ENCODE results near the gene LBHD2.

LBHD2 gene

DNA sequence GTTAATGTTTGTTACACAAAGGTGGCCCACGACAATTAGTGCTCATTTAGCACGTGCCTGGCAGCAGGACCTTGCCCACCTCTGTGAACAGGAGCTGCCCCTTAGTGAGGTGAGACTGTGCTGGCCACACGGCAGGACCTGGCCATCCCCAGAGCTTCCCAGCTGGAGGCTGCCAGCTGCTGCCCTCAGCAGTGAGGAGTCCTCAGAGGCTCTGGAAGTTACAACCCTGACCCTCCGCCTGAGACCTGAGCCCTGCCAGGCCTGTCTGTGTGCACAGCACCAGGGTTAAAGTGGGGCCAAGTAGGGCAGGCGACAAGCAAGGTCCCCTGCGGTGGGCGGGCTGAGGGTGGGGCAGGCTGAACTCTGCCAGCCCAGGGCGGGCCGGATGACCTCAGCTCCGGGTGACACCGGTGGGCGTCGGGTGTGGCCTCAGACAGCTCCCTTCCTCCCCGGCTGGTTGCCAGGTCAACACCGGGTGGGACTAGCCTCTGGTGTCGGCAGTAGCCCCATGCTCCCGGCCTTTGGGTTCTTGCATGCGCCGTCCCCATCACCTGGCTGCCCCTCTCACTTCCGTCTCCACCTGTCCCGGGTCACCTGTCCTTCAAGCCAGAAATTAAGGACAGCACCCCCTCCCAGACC is 9.2 kb upstream of the LBHD2 start:
- H3K36me3 ChIP-seq (ENCODE audit: control insufficient read depth in 5 of 5, insufficient read depth in 5 of 5, low read length in 5 of 5): no peaks in the 10 kb centered on the region
- H3K9me3 ChIP-seq (ENCODE audit: control insufficient read depth in 5 of 5, low read length in 5 of 5): no peaks in the 10 kb centered on the region
- peaks cover 12 to 51% (median 41%) of the 10 kb centered on the region in 5 donors for H3K4me1 ChIP-seq (ENCODE audit: control insufficient read depth in 5 of 5, insufficient read depth in 5 of 5, low read length in 5 of 5)
- H3K27me3 ChIP-seq (ENCODE audit: control insufficient read depth in 5 of 5, insufficient read depth in 4 of 5, low read length in 5 of 5): no peaks in the 10 kb centered on the region
- H3K9ac ChIP-seq (ENCODE audit: low read length in 5 of 5): peak overlapping the region; percentile 35 to 80 (median 65)
- H3K27ac ChIP-seq (ENCODE audit: low read depth, low read length): peak overlapping the region; percentile 90
- H3K4me3 ChIP-seq (ENCODE audit: low read depth in 1 of 5, low read length in 5 of 5): peak overlapping the region in 4 of 5 donors; percentile 42 to 70 (median 60)

DNA sequence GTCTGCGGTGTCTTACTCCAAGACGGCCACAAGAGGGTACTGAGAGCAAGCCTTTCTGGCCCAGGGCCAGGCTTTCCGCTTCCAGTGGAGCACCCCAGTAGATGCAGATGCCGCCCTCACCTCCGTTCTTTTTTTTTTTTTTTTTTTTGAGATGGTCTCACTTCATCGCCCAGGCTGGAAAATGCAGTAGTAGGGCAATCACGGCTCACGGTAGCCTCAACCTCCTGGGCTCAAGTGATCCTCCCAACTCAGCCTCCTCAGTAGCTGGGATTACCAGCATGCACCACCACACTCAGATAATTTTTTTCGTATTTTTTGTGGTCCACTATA is 5.6 kb upstream of the LBHD2 start:
- H3K36me3 ChIP-seq (ENCODE audit: control insufficient read depth in 5 of 5, insufficient read depth in 5 of 5, low read length in 5 of 5): no peaks in the 10 kb centered on the region
- H3K27me3 ChIP-seq (ENCODE audit: control insufficient read depth in 5 of 5, insufficient read depth in 4 of 5, low read length in 5 of 5): peaks cover 0 to 6% (median 4%) of the 10 kb centered on the region in 5 donors
- H3K9ac ChIP-seq (ENCODE audit: low read length in 5 of 5): no peak overlapping the region
- H3K27ac ChIP-seq (ENCODE audit: low read depth, low read length): no peak overlapping the region
- H3K4me1 ChIP-seq (ENCODE audit: control insufficient read depth in 5 of 5, insufficient read depth in 5 of 5, low read length in 5 of 5): peaks cover 4 to 28% (median 22%) of the 10 kb centered on the region in 5 donors
- H3K4me3 ChIP-seq (ENCODE audit: low read depth in 1 of 5, low read length in 5 of 5): no peak overlapping the region
- no peaks in the 10 kb centered on the region for H3K9me3 ChIP-seq (ENCODE audit: control insufficient read depth in 5 of 5, low read length in 5 of 5)

GRCh38 chr14:103078860-103079587 is 5.0 kb upstream of the LBHD2 start:
- Histone ChIP-seq H3K27me3 (ENCODE audit: control insufficient read depth in 5 of 5, insufficient read depth in 4 of 5, low read length in 5 of 5) (peaks cover 0 to 6% (median 6%) of the 10 kb centered on the region in 5 donors), H3K9ac (ENCODE audit: low read length in 5 of 5) (no peak overlapping the region), H3K4me1 (ENCODE audit: control insufficient read depth in 5 of 5, insufficient read depth in 5 of 5, low read length in 5 of 5) (peaks cover 4 to 25% (median 16%) of the 10 kb centered on the region in 5 donors), H3K36me3 (ENCODE audit: control insufficient read depth in 5 of 5, insufficient read depth in 5 of 5, low read length in 5 of 5) (no peaks in the 10 kb centered on the region), H3K9me3 (ENCODE audit: control insufficient read depth in 5 of 5, low read length in 5 of 5) (no peaks in the 10 kb centered on the region), H3K4me3 (ENCODE audit: low read depth in 1 of 5, low read length in 5 of 5) (no peak overlapping the region), H3K27ac (ENCODE audit: low read depth, low read length) (no peak overlapping the region)

- H3K4me3 ChIP-seq (ENCODE audit: low read depth in 1 of 5, low read length in 5 of 5): no peak overlapping the region
- no peaks in the 10 kb centered on the region for H3K36me3 ChIP-seq (ENCODE audit: control insufficient read depth in 5 of 5, insufficient read depth in 5 of 5, low read length in 5 of 5)
- H3K9ac ChIP-seq (ENCODE audit: low read length in 5 of 5): no peak overlapping the region
- no peak overlapping the region for H3K27ac ChIP-seq (ENCODE audit: low read depth, low read length)
- H3K4me1 ChIP-seq (ENCODE audit: control insufficient read depth in 5 of 5, insufficient read depth in 5 of 5, low read length in 5 of 5): peaks cover 0 to 16% (median 9%) of the 10 kb centered on the region in 5 donors
- H3K27me3 ChIP-seq (ENCODE audit: control insufficient read depth in 5 of 5, insufficient read depth in 4 of 5, low read length in 5 of 5): peaks cover 0 to 23% (median 13%) of the 10 kb centered on the region in 5 donors
- H3K9me3 ChIP-seq (ENCODE audit: control insufficient read depth in 5 of 5, low read length in 5 of 5): no peaks in the 10 kb centered on the region
Observed at GRCh38 chr14:103081951-103082350, 2.1 kb upstream of the LBHD2 start.

GRCh38 chr14:103085106-103086091 is 1.4 kb downstream of the LBHD2 start:
- Histone ChIP-seq H3K36me3 (ENCODE audit: control insufficient read depth in 5 of 5, insufficient read depth in 5 of 5, low read length in 5 of 5) (no peaks in the 10 kb centered on the region), H3K27me3 (ENCODE audit: control insufficient read depth in 5 of 5, insufficient read depth in 4 of 5, low read length in 5 of 5) (peaks cover 0 to 27% (median 13%) of the 10 kb centered on the region in 5 donors), H3K4me1 (ENCODE audit: control insufficient read depth in 5 of 5, insufficient read depth in 5 of 5, low read length in 5 of 5) (peaks cover 0 to 10% (median 9%) of the 10 kb centered on the region in 5 donors), H3K9me3 (ENCODE audit: control insufficient read depth in 5 of 5, low read length in 5 of 5) (no peaks in the 10 kb centered on the region), H3K9ac (ENCODE audit: low read length in 5 of 5) (no peak overlapping the region), H3K4me3 (ENCODE audit: low read depth in 1 of 5, low read length in 5 of 5) (no peak overlapping the region), H3K27ac (ENCODE audit: low read depth, low read length) (no peak overlapping the region)

DNA sequence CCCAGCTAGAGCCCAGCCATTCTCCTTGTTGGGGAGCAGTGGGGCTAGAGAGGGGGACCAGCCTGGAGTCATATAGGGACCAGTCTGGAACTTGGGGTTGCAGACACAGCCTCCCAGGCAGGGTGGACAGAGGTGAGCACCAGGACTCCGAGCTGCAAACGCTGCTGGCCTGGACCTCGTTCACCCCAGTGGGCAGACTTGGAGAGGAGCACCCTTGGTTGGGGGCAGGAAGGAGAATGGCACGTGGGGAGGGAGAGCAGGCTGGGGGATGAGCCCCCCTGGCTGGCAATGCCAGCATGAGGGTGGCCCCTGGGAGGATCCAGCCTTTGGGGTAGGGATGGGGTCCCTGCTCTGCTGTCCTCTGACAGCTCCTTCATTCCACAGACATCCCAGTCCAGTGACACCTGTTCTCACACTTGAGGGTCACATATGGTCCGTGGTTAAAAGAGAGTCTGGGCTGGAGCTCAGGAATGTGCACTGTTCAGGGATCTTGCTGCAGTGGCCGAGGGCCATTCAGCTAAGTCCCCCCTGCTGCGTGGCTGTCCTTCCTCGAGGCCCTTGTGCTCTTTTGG is 2.8 kb downstream of the LBHD2 start:
- Histone ChIP-seq H3K9ac (ENCODE audit: low read length in 5 of 5) (no peak overlapping the region), H3K4me3 (ENCODE audit: low read depth in 1 of 5, low read length in 5 of 5) (no peak overlapping the region), H3K27ac (ENCODE audit: low read depth, low read length) (no peak overlapping the region), H3K27me3 (ENCODE audit: control insufficient read depth in 5 of 5, insufficient read depth in 4 of 5, low read length in 5 of 5) (peaks cover 0 to 26% (median 11%) of the 10 kb centered on the region in 5 donors), H3K36me3 (ENCODE audit: control insufficient read depth in 5 of 5, insufficient read depth in 5 of 5, low read length in 5 of 5) (no peaks in the 10 kb centered on the region), H3K9me3 (ENCODE audit: control insufficient read depth in 5 of 5, low read length in 5 of 5) (no peaks in the 10 kb centered on the region), H3K4me1 (ENCODE audit: control insufficient read depth in 5 of 5, insufficient read depth in 5 of 5, low read length in 5 of 5) (peaks cover 0 to 22% (median 17%) of the 10 kb centered on the region in 5 donors)

DNA sequence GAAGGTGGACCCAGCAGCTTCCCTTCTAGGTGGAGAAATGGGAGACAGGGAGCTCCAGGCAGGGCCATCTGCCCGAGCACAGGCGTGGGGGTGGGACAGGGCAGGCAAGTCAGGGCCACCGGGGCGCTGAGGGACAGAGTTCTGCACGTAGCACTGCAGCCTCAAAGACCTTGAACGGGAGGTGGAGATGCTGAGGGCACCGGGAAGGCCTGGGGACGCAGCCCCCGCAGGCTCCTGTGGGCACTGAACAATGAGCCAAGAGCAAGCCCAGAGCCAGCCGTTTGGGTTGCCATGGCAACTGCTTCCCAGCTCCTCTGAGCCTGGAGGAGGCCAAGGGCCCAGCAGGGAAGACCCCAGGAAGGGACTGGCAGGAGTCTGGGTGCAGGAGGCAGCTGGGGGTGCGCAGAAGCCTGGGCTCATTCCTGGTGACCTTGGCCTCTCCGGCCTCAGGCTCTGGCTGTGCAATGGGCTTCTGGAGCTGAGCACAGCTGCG is 3.4 kb downstream of the LBHD2 start:
- peaks cover 0 to 22% (median 10%) of the 10 kb centered on the region in 5 donors for H3K27me3 ChIP-seq (ENCODE audit: control insufficient read depth in 5 of 5, insufficient read depth in 4 of 5, low read length in 5 of 5)
- H3K4me3 ChIP-seq (ENCODE audit: low read depth in 1 of 5, low read length in 5 of 5): no peak overlapping the region
- no peak overlapping the region for H3K27ac ChIP-seq (ENCODE audit: low read depth, low read length)
- H3K36me3 ChIP-seq (ENCODE audit: control insufficient read depth in 5 of 5, insufficient read depth in 5 of 5, low read length in 5 of 5): no peaks in the 10 kb centered on the region
- no peak overlapping the region for H3K9ac ChIP-seq (ENCODE audit: low read length in 5 of 5)
- no peaks in the 10 kb centered on the region for H3K9me3 ChIP-seq (ENCODE audit: control insufficient read depth in 5 of 5, low read length in 5 of 5)
- H3K4me1 ChIP-seq (ENCODE audit: control insufficient read depth in 5 of 5, insufficient read depth in 5 of 5, low read length in 5 of 5): peaks cover 0 to 22% (median 19%) of the 10 kb centered on the region in 5 donors

DNA sequence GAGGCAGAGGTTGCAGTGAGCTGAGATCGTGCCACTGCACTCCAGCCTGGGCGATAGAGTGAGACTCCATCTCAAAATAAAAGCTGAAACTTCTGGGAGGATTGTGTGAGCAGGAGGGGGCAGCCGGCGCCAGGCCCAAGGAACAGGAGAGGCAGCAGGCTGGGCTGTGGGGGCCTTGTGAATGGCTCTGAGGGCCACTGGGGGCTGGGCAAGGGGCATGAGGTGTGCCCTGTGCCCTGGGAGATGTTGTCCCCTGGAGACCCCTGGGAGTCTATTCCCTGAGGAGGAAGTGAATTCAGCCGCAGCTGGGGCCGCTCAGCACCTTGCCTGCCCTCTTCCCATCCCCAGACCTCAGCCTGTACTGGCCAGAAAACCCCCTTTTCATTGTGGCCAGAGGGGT is 4.9 kb downstream of the LBHD2 start:
- Histone ChIP-seq H3K27me3 (ENCODE audit: control insufficient read depth in 5 of 5, insufficient read depth in 4 of 5, low read length in 5 of 5) (peaks cover 0 to 22% (median 7%) of the 10 kb centered on the region in 5 donors), H3K4me1 (ENCODE audit: control insufficient read depth in 5 of 5, insufficient read depth in 5 of 5, low read length in 5 of 5) (peaks cover 0 to 20% (median 18%) of the 10 kb centered on the region in 5 donors), H3K27ac (ENCODE audit: low read depth, low read length) (no peak overlapping the region), H3K9me3 (ENCODE audit: control insufficient read depth in 5 of 5, low read length in 5 of 5) (no peaks in the 10 kb centered on the region), H3K36me3 (ENCODE audit: control insufficient read depth in 5 of 5, insufficient read depth in 5 of 5, low read length in 5 of 5) (no peaks in the 10 kb centered on the region), H3K4me3 (ENCODE audit: low read depth in 1 of 5, low read length in 5 of 5) (no peak overlapping the region), H3K9ac (ENCODE audit: low read length in 5 of 5) (no peak overlapping the region)
